ENCODE data around the gene SHB. TPM values are rescaled to one million over a fixed set of nuclear protein-coding genes. Genes with fewer than 3 reads are reported as not detected.

SHB gene
- total RNA-seq, 2 experiments from 2014 or later: 1.1 to 1.2 TPM

DNA sequence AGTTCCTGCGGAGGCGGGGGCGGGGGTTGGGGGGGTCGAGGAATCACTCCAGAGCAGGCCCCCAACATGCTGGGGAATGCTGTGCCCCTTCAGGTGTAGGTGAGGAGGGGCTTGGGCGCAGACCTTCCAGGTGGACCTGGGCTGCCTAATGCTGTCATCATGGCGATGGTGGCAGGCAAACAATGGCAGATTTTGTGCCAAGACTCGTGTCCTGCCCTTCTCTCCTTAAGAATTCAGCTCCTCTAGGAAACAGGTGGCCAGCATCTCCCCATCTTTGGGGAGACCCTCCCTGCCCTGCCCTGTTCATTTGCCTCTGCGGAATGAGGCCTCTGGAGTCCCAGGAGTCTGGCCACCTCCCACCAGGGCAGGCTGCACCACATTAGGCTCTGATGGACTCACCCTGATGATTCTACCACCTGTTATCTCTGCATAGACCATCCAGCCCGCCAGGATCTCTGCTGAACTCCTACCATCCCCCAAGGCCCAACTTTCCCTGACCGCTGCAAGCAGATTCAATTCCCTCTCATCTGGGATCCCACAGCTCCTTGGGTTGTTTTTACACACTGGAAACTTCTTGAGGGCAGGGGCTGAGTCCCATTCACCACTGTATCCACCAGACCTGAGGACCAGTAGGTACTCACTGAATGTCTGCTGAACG is 154.2 kb downstream of the SHB start:
- ChIA-PET POLR2A (no interaction called here), CTCF (interaction anchor here (0.6 to 2.0 kb wide), 3 partner anchors 12 to 452 kb away, joined by 3 to 13 read pairs (median 9); no protein-coding TSS in a partner anchor)
- no peak for ATAC-seq (ENCODE audit: poor library complexity)
- TF ChIP-seq, protein P1, sequence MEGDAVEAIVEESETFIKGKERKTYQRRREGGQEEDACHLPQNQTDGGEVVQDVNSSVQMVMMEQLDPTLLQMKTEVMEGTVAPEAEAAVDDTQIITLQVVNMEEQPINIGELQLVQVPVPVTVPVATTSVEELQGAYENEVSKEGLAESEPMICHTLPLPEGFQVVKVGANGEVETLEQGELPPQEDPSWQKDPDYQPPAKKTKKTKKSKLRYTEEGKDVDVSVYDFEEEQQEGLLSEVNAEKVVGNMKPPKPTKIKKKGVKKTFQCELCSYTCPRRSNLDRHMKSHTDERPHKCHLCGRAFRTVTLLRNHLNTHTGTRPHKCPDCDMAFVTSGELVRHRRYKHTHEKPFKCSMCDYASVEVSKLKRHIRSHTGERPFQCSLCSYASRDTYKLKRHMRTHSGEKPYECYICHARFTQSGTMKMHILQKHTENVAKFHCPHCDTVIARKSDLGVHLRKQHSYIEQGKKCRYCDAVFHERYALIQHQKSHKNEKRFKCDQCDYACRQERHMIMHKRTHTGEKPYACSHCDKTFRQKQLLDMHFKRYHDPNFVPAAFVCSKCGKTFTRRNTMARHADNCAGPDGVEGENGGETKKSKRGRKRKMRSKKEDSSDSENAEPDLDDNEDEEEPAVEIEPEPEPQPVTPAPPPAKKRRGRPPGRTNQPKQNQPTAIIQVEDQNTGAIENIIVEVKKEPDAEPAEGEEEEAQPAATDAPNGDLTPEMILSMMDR (IDR thresholded peaks at IDR 0.05): no peak
- Histone ChIP-seq H3K27me3 (ENCODE audit: control insufficient read depth in 1 of 2, insufficient read depth in 2 of 2, low read length in 2 of 2) (no peaks in the 10 kb centered on the region), H3K9me3 (ENCODE audit: control insufficient read depth in 1 of 2, insufficient read depth in 1 of 2, low read length in 2 of 2) (no peaks in the 10 kb centered on the region), H3K36me3 (ENCODE audit: insufficient read depth, low read length) (no peaks in the 10 kb centered on the region), H3K27ac (ENCODE audit: low read depth in 1 of 2, low read length in 2 of 2) (no peak overlapping the region), H3K4me3 (ENCODE audit: low read length) (no peak overlapping the region), H3K4me1 (ENCODE audit: insufficient read depth, low read length) (no peaks in the 10 kb centered on the region)
- Mint-ChIP-seq H3K27me3 (peaks cover 5% of the 10 kb centered on the region), H3K36me3 (ENCODE audit: low read depth) (no peaks in the 10 kb centered on the region), H3K4me3 (no peak overlapping the region), H3K9me3 (no peaks in the 10 kb centered on the region), H3K4me1 (ENCODE audit: low read depth) (no peaks in the 10 kb centered on the region), H3K27ac (no peak overlapping the region)
- DNase-seq: no peak
- intact Hi-C loops (cut with DNase I, micrococcal nuclease): loop anchor here (1.0 to 5.0 kb wide), 5 partner anchors 147 to 433 kb away; no protein-coding TSS in a partner anchor

- Mint-ChIP-seq H3K36me3 (ENCODE audit: low read depth) (no peaks in the 10 kb centered on the region), H3K27ac (no peak overlapping the region)
Measured at GRCh38 chr9:37914154-37914551, 154.9 kb downstream of the SHB start.

GRCh38 chr9:37913480-37914153 is 155.4 kb downstream of the SHB start:
- Mint-ChIP-seq H3K4me1 (ENCODE audit: low read depth) (no peaks in the 10 kb centered on the region), H3K27ac (no peak overlapping the region), H3K9me3 (no peaks in the 10 kb centered on the region), H3K36me3 (ENCODE audit: low read depth) (no peaks in the 10 kb centered on the region), H3K27me3 (peaks cover 5% of the 10 kb centered on the region), H3K4me3 (no peak overlapping the region)
- H3K36me3 ChIP-seq (ENCODE audit: insufficient read depth, low read length): no peaks in the 10 kb centered on the region
- H3K4me1 ChIP-seq (ENCODE audit: insufficient read depth, low read length): no peaks in the 10 kb centered on the region
- POLR2A ChIA-PET: no interaction called here
- DNase-seq: peak; percentile 58 to 85 (median 76)
- TF ChIP-seq, protein P1 (IDR thresholded peaks at IDR 0.05): peak; percentile 95
- H3K27ac ChIP-seq (ENCODE audit: low read depth in 1 of 2, low read length in 2 of 2): no peak overlapping the region
- H3K27me3 ChIP-seq (ENCODE audit: control insufficient read depth in 1 of 2, insufficient read depth in 2 of 2, low read length in 2 of 2): no peaks in the 10 kb centered on the region
- no peak overlapping the region for H3K4me3 ChIP-seq (ENCODE audit: low read length)
- CTCF ChIA-PET: interaction anchor here (0.7 to 2.0 kb wide), 7 partner anchors 9 to 519 kb away, joined by 3 to 13 read pairs (median 5); partner anchors contain the start of gene SHB
- ATAC-seq (ENCODE audit: poor library complexity): peak; percentile 90
- intact Hi-C loops (cut with DNase I, micrococcal nuclease): loop anchor here (1.0 to 5.0 kb wide), 10 partner anchors 149 to 520 kb away; no protein-coding TSS in a partner anchor
- no peaks in the 10 kb centered on the region for H3K9me3 ChIP-seq (ENCODE audit: control insufficient read depth in 1 of 2, insufficient read depth in 1 of 2, low read length in 2 of 2)

More at GRCh38 chr9:37914154-37914551, 154.9 kb downstream of the SHB start:
- ATAC-seq (ENCODE audit: poor library complexity): no peak
- CTCF ChIA-PET: interaction anchor here (0.6 to 2.0 kb wide), 8 partner anchors 9 to 518 kb away, joined by 3 to 13 read pairs (median 4); partner anchors contain the start of gene SHB
- Mint-ChIP-seq H3K9me3 (no peaks in the 10 kb centered on the region), H3K4me3 (no peak overlapping the region), H3K27me3 (peaks cover 5% of the 10 kb centered on the region), H3K4me1 (ENCODE audit: low read depth) (no peaks in the 10 kb centered on the region)
- H3K9me3 ChIP-seq (ENCODE audit: control insufficient read depth in 1 of 2, insufficient read depth in 1 of 2, low read length in 2 of 2): no peaks in the 10 kb centered on the region
- no peaks in the 10 kb centered on the region for H3K27me3 ChIP-seq (ENCODE audit: control insufficient read depth in 1 of 2, insufficient read depth in 2 of 2, low read length in 2 of 2)
- TF ChIP-seq, protein P1 (IDR thresholded peaks at IDR 0.05): no peak
- no peak for DNase-seq
- no peaks in the 10 kb centered on the region for H3K36me3 ChIP-seq (ENCODE audit: insufficient read depth, low read length)
- intact Hi-C loops (cut with DNase I, micrococcal nuclease): loop anchor here (1.0 to 5.0 kb wide), 5 partner anchors 148 to 432 kb away; no protein-coding TSS in a partner anchor
- POLR2A ChIA-PET: no interaction called here
- H3K4me3 ChIP-seq (ENCODE audit: low read length): no peak overlapping the region
- H3K27ac ChIP-seq (ENCODE audit: low read depth in 1 of 2, low read length in 2 of 2): no peak overlapping the region
- H3K4me1 ChIP-seq (ENCODE audit: insufficient read depth, low read length): no peaks in the 10 kb centered on the region
